Endothelial cell of hepatic sinusoid (primary cell): ENCODE results near the gene PRMT9.

Source experiments
- in situ Hi-C: cut with HindIII; loops from 2 replicates; pipeline ENCODE4 v1.10.0; 2017; ENCODE audit warnings: low sequenced_read_pairs

The PRMT9 gene

GRCh38 chr4:147625733-147626132 lies 58.2 kb downstream of the PRMT9 start:
- in situ Hi-C loops = no loop called here

- in situ Hi-C loops = no loop called here
These were observed 63.6 kb downstream of the PRMT9 start for GRCh38 chr4:147620315-147620714.

- in situ Hi-C loops = no loop called here
These were observed 65.9 kb downstream of the PRMT9 start for GRCh38 chr4:147617841-147618691.

- in situ Hi-C loops = no loop called here
These were observed 66.7 kb downstream of the PRMT9 start, which contains the start of gene TMEM184C for GRCh38 chr4:147617173-147617840. Gene TMEM184C, plus strand, starts transcription at chr4:147617397. Its CDS starts 560 bp downstream, at chr4:147617957.

GRCh38 chr4:147616849-147617172 lies 67.2 kb downstream of the PRMT9 start:
- in situ Hi-C loops = no loop called here

- in situ Hi-C loops = no loop called here
These were observed 73.3 kb downstream of the PRMT9 start for GRCh38 chr4:147610686-147611085.

GRCh38 chr4:147607471-147607870 lies 76.5 kb downstream of the PRMT9 start:
- in situ Hi-C loops = no loop called here

- in situ Hi-C loops = no loop called here
These were observed 78.5 kb downstream of the PRMT9 start for GRCh38 chr4:147605499-147605898.

- in situ Hi-C loops = no loop called here
These were observed 84.2 kb downstream of the PRMT9 start for GRCh38 chr4:147599769-147600168.

- in situ Hi-C loops = no loop called here
These were observed 84.8 kb downstream of the PRMT9 start for GRCh38 chr4:147599206-147599605.

GRCh38 chr4:147597561-147597960 lies 86.4 kb downstream of the PRMT9 start:
- in situ Hi-C loops = no loop called here

GRCh38 chr4:147596981-147597380 lies 87.0 kb downstream of the PRMT9 start:
- in situ Hi-C loops = no loop called here

- in situ Hi-C loops = no loop called here
These were observed 87.6 kb downstream of the PRMT9 start for GRCh38 chr4:147596377-147596776.

GRCh38 chr4:147594578-147594977 lies 89.4 kb downstream of the PRMT9 start:
- in situ Hi-C loops = no loop called here

- in situ Hi-C loops = no loop called here
These were observed 89.9 kb downstream of the PRMT9 start for GRCh38 chr4:147594107-147594506.

GRCh38 chr4:147591106-147591505 lies 92.9 kb downstream of the PRMT9 start:
- in situ Hi-C loops = no loop called here

- in situ Hi-C loops = no loop called here
These were observed 93.6 kb downstream of the PRMT9 start for GRCh38 chr4:147590249-147590920.

- in situ Hi-C loops = no loop called here
These were observed 94.4 kb downstream of the PRMT9 start for GRCh38 chr4:147589586-147589985.
